NT2/D1 (cell line): ENCODE results near the gene CELF2.

ENCODE experiments used
- DNase-seq: peaks from one replicate; pipeline ENCODE4 v3.0.0-alpha.2; 2011; ENCODE audit warnings: low read depth, low spot score
- H3K27me3 ChIP-seq: 2 replicates; pipeline ENCODE4 v1.6.0; 2011; ENCODE audit warnings: mild to moderate bottlenecking; ENCODE audit not compliant: insufficient read length, insufficient read depth
- H3K36me3 ChIP-seq: 2 replicates; pipeline ENCODE4 v1.6.1; 2011; ENCODE audit warnings: mild to moderate bottlenecking, low read length, mixed read lengths; ENCODE audit not compliant: insufficient read depth, insufficient read length
- H3K4me1 ChIP-seq: 2 replicates; pipeline ENCODE4 v1.5.1; 2011; ENCODE audit not compliant: insufficient read depth, insufficient read length
- H3K4me3 ChIP-seq: 2 replicates; pipeline ENCODE4 v1.5.1; 2011; ENCODE audit warnings: low read depth; ENCODE audit not compliant: insufficient read length
- H3K9ac ChIP-seq: 2 replicates; pipeline ENCODE4 v1.6.0; 2011; ENCODE audit warnings: low read depth; ENCODE audit not compliant: insufficient read length
- H3K9me3 ChIP-seq: 2 replicates; pipeline ENCODE4 v1.5.1; 2011; ENCODE audit warnings: mild to moderate bottlenecking, low read length; ENCODE audit not compliant: insufficient read depth
- SUZ12 ChIP-seq: IDR thresholded peaks from 2 replicates; pipeline ENCODE4 v1.6.1; 2011; ENCODE audit not compliant: insufficient read length, insufficient read depth; ENCODE audit errors: extremely low read depth
- YY1 ChIP-seq: IDR thresholded peaks from 2 replicates; pipeline ENCODE4 v1.6.1; 2011; ENCODE audit not compliant: insufficient read length, insufficient read depth
- ZNF274 ChIP-seq: IDR thresholded peaks from 2 replicates; pipeline ENCODE4 v1.6.1; 2011; ENCODE audit warnings: mild to moderate bottlenecking, low read depth, low read length

Gene CELF2

DNA sequence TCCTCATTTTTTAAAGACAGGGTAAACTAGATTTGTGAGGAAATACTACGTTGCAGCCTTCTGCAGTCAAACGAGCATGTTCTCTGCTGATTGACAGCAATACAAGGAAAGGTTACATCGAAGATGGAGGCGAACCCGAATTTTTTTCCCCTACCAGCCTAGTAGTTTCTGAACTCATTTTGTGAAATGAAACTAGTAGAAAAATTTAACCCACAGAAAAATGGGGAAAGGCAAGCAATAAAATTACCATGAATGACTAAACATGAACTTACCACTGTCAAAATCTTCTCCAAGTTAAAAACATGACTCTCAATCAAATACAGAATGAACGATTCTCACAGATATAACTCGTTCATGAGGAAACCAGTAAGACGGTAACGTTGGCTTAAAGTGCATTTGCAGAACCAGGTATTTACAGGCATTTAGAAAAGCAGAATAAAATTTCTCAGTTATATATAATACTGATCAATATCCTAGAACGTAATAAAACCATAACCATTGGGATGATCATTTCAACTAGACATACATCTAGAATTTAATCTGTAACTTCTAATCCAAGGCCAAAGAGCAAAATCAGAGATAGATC lies 73.9 kb downstream of the CELF2 start:
- H3K36me3 ChIP-seq = no peaks in the 10 kb centered on the region
- H3K9me3 ChIP-seq = no peaks in the 10 kb centered on the region
- no peak overlapping the region for H3K4me3 ChIP-seq
- H3K9ac ChIP-seq = no peak overlapping the region
- TF ChIP-seq YY1 (no peak), SUZ12 (no peak), ZNF274 (no peak)
- no peaks in the 10 kb centered on the region for H3K4me1 ChIP-seq
- no peak for DNase-seq
- no peaks in the 10 kb centered on the region for H3K27me3 ChIP-seq

DNA sequence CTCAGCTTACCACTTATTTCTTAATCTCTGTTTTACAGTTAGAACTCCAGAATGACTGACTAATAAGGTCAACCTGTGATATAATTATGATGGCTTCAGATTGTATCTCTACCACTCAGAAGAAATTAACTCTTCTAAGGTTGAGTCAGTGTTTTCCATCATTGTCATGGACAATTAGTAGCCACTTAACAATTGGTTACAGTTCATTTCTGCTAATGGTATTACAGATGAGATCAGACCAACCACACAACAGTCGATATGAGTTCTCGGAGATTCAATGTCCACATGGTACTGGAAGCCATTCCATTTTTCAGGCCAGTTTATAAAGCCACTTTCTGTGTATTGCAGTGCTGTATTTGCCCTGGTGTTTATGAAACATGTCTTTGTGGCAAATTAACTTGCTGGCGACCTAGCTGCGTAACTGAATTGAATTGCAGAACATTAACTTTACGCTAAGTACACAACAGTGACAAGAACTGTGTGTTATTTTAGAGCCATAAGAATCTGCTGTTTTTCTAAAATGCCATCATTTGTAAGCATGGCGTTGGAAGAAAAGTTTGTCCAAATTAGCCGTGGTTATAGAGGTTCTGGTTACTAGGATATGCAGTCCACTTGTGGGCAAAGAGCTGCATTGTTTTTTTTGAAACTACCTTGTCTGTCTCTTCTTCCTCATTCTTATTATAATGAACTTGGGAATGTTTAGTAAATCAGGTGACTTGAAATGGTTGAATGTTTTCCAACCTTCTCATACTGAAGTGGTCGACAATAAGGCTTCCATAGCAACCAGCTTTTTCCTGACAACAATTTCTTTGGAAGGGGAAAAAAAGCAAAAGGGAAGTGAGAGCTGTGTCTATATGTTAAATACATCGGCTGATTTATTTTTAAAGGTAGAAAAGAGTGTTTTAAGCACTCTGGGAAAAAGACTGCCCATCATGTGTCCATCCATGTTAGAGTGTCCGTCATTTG lies 76.4 kb downstream of the CELF2 start:
- Histone ChIP-seq H3K9ac (no peak overlapping the region), H3K36me3 (no peaks in the 10 kb centered on the region), H3K4me1 (no peaks in the 10 kb centered on the region), H3K4me3 (no peak overlapping the region), H3K27me3 (no peaks in the 10 kb centered on the region), H3K9me3 (no peaks in the 10 kb centered on the region)
- no peak for TF ChIP-seq ZNF274
- no peak for TF ChIP-seq YY1
- no peak for TF ChIP-seq SUZ12
- no peak for DNase-seq

DNA sequence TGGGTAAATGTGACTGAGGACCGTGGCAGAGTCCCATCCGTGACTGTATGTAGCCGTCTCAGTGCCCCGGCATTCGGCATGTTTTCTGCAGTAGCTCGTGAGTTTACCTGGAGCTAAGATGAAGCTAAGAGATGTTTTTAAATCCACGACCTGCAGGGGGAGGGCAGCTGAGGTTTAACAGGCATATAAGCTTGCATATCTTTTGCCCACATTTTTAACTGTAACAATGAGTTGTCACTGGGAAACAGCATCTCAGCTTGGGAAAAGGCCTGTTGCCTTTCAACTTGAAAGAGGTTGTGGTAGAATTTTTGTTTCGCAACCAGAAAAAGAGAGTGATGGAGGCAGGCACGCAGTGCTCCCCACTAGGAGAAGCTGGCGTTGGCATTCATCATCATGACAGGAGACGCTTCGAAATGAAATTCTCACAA lies 77.7 kb downstream of the CELF2 start:
- Histone ChIP-seq H3K27me3 (no peaks in the 10 kb centered on the region), H3K36me3 (no peaks in the 10 kb centered on the region), H3K9ac (no peak overlapping the region), H3K4me3 (no peak overlapping the region), H3K4me1 (no peaks in the 10 kb centered on the region), H3K9me3 (no peaks in the 10 kb centered on the region)
- DNase-seq = no peak
- TF ChIP-seq ZNF274 (no peak), YY1 (no peak), SUZ12 (no peak)

DNA sequence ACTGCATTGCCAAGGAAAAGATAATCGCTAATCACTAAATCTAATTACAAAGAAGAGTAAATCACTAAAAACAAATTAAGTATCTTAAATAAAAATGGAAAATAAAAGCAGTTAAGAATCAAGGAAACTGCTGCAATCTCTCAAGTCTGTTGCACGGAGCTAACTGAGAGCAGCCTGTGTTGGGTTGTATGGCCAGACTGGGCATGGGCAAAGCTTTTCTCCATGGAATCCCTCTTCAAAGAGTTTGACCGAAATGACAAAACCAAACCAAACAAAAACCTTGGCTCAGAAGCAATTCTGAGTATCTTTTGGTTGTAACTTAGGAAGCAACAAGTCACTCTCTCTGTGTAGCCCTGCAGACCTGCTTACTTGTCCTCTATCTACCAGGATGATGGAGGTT lies 78.8 kb downstream of the CELF2 start:
- Histone ChIP-seq H3K9ac (no peak overlapping the region), H3K4me1 (no peaks in the 10 kb centered on the region), H3K27me3 (no peaks in the 10 kb centered on the region), H3K4me3 (no peak overlapping the region), H3K9me3 (no peaks in the 10 kb centered on the region), H3K36me3 (no peaks in the 10 kb centered on the region)
- DNase-seq = no peak
- TF ChIP-seq SUZ12 = no peak

DNA sequence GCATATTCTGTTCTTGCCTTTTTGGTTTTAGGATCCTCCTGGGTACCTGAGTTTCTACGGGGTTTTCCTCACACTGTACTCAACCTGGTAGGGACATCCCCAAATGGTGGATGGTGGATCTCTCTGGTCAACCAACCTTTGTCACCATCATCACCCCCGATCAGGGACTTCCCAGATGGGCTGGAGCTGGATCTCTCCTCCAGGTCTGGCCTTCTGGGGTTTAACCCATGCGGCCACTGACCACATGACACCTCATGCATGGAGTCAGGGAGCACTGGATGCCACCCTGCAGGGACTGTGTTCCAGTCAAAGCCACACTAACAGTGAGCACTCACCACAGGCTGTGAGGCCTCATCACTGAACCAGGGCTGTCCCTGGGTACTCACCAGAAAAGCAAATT lies 80.0 kb downstream of the CELF2 start:
- Histone ChIP-seq H3K4me1 (no peaks in the 10 kb centered on the region), H3K9me3 (no peaks in the 10 kb centered on the region), H3K9ac (no peak overlapping the region), H3K27me3 (no peaks in the 10 kb centered on the region), H3K4me3 (no peak overlapping the region), H3K36me3 (no peaks in the 10 kb centered on the region)
- no peak for TF ChIP-seq YY1
- TF ChIP-seq SUZ12 = no peak
- no peak for TF ChIP-seq ZNF274
- DNase-seq = no peak

DNA sequence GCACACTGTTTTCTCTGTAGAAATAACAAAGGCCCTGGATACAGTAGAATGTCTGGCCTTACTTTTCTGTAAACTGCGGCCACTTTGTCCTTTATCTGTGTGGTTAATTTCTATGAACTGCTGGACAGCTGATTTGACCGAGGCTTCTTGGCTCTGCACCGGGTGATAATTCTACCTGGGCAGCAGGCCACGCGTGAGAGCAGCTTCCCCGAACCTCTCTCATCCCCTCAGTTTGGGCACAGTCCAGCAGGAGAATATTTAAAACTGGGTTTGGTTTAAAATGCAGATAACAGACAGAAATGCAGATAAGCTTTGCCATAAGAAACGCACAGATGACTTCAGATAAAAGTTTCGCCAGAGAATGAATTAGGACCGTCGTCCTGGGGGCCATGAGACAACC lies 81.0 kb downstream of the CELF2 start:
- H3K4me3 ChIP-seq = no peak overlapping the region
- H3K36me3 ChIP-seq = no peaks in the 10 kb centered on the region
- no peaks in the 10 kb centered on the region for H3K4me1 ChIP-seq
- TF ChIP-seq ZNF274 (no peak), YY1 (no peak), SUZ12 (no peak)
- H3K9me3 ChIP-seq = no peaks in the 10 kb centered on the region
- H3K9ac ChIP-seq = no peak overlapping the region
- no peaks in the 10 kb centered on the region for H3K27me3 ChIP-seq
- no peak for DNase-seq

DNA sequence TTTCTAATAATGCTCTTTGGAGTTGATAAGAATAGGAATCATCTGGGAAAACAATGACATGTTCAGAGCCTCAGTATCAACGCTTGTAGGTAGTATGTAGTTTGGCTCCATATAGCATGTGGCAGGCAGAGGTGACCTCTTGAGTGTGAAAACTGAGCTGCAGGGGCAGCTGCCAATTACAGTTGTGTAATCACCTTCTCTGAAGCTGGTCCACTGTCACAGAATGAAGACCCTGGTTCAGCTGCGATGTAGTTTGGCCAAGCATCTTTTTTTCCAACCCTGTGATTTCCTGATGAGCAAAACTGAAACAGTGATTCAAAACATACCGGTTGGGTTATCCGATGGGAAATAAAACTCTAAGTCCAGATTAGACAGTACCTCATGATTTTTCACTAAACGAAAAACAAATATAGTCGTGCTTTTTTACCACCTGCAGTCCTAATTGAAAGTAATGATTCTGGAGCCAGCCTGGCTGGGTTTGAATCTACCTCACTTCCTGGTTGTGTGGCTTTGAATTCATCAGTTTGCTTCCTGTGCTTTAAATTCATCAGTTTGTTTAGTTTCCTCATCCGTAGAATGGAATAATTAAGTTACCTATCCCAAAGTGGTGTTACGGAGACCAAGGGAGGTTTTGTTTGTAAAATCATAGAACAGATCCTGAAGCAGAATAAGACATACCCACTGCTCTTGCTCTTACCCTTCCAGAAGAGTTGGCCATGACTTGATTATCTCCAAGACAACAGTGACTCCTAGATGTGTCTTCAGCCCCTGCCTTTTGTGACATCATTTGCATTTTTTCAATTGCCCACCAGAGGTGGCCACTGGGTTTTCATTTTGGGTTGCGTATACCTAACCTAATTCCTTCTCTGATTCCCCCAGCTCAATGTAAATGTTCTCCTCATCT lies 87.4 kb downstream of the CELF2 start:
- TF ChIP-seq YY1 = no peak
- no peak for TF ChIP-seq SUZ12
- TF ChIP-seq ZNF274 = no peak
- no peak overlapping the region for H3K4me3 ChIP-seq
- no peak for DNase-seq
- no peaks in the 10 kb centered on the region for H3K36me3 ChIP-seq
- H3K9ac ChIP-seq = no peak overlapping the region
- no peaks in the 10 kb centered on the region; the same call in 1 of the 2 replicates for H3K9me3 ChIP-seq
- no peaks in the 10 kb centered on the region for H3K27me3 ChIP-seq
- no peaks in the 10 kb centered on the region for H3K4me1 ChIP-seq
